Tibial artery (tissue), 4 donors: Measurements from ENCODE around the gene TRMT1.

Source experiments
- DNase-seq, 2 donors: peaks; one replicate each; pipeline ENCODE4 v3.0.0-alpha.2; 2019
- H3K27ac ChIP-seq, 2 donors: fragments of 200-600 bp; sonication (generic) in 1 of 2; 1 replicate in 1 of 2; 2 replicates in 1 of 2; pipeline ENCODE4 v1.5.1; 2018 to 2019; ENCODE audit warnings: mild to moderate bottlenecking in 1 of 2
- H3K27me3 ChIP-seq, 2 donors: fragments of 200-600 bp; sonication (generic) in 1 of 2; one replicate each; pipeline versions ENCODE4 v1.5.1 to v1.6.0; 2016 to 2019
- H3K36me3 ChIP-seq, 3 donors: fragments of 200-600 bp; sonication (generic) in 2 of 3; one replicate each; pipeline ENCODE4 v1.5.1; 2016 to 2019; ENCODE audit warnings: mild to moderate bottlenecking in 2 of 3
- H3K4me1 ChIP-seq, 4 donors: fragments of 200-600 bp; sonication (generic) in 2 of 4; 1 replicate in 3 of 4; 2 replicates in 1 of 4; pipeline ENCODE4 v1.5.1; 2016 to 2019
- H3K4me3 ChIP-seq, 2 donors: fragments of 200-600 bp; sonication (generic) in 1 of 2; 1 replicate in 1 of 2; 2 replicates in 1 of 2; pipeline ENCODE4 v1.5.1; 2018 to 2019; ENCODE audit warnings: mild to moderate bottlenecking in 2 of 2
- H3K9me3 ChIP-seq, 3 donors: fragments of 200-600 bp; sonication (generic) in 1 of 3; one replicate each; pipeline ENCODE4 v1.5.1; 2016 to 2019
- intact Hi-C: fragments of 100-400 bp; cut with DNase I; formaldehyde crosslinking; loops from one replicate; pipeline ENCODE4 v1.15.0; 2023; ENCODE audit warnings: low total_unique reads
- TF ChIP-seq, protein P1 (sequence below), 2 experiments: fragments of 200-600 bp in 1 of 2; fragments of 450-650 bp in 1 of 2; IDR thresholded peaks; one replicate each; pipeline ENCODE4 v1.5.1; 2017 to 2019; ENCODE audit warnings: antibody characterized with exemption in 2 of 2, mild to moderate bottlenecking in 1 of 2, moderate library complexity in 1 of 2

The TRMT1 gene

DNA sequence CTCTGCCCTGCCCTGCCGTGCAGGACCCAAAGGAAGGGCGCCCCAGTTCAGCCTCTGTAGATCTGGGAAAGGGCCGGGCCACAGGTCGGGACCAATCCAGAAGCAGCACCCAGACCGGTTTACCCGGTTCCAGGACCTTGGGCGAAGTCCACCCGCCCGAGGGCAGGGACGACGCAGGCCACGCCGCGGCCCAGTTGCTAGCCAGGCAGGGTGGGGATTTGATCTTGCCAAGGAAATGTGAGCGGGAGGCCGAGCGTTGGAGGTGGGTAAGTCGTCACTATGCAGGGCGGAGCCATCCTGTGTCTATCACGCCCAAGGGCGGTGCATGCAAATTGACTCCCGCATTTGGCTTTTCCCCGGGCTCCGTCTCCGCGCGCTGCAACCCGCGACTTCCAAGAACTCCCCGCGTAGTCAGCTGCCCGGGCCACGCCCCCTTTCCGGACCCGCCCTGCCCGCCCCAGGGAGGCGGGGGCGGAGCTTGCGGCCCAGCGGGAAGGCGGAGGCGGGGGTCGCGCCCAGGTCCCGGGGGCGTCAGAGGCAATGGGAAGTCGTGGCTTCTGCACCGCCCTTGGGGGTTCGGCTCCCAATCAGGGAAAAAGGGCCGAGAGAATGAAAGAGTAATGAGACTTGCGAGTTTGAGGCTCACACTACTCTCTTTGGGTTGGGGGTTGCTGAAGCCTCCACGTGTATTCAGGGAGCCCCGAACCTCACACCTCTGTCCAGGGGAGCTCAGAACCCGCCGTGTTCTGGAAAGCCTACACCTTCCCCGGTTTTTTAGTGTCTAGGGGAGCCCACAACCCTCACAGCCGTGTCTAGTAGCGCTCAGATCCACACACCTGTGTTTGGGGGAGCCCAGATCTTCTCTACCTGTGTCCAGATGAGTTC, 46.4 kb upstream of the TRMT1 start:
- TF ChIP-seq, protein P1, sequence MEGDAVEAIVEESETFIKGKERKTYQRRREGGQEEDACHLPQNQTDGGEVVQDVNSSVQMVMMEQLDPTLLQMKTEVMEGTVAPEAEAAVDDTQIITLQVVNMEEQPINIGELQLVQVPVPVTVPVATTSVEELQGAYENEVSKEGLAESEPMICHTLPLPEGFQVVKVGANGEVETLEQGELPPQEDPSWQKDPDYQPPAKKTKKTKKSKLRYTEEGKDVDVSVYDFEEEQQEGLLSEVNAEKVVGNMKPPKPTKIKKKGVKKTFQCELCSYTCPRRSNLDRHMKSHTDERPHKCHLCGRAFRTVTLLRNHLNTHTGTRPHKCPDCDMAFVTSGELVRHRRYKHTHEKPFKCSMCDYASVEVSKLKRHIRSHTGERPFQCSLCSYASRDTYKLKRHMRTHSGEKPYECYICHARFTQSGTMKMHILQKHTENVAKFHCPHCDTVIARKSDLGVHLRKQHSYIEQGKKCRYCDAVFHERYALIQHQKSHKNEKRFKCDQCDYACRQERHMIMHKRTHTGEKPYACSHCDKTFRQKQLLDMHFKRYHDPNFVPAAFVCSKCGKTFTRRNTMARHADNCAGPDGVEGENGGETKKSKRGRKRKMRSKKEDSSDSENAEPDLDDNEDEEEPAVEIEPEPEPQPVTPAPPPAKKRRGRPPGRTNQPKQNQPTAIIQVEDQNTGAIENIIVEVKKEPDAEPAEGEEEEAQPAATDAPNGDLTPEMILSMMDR (IDR thresholded peaks at IDR 0.05): no peak
- intact Hi-C loops: loop anchor here (1.0 kb wide), 1 partner anchor 11 kb away; no protein-coding TSS in a partner anchor
- Histone ChIP-seq H3K27me3 (no peaks in the 10 kb centered on the region), H3K9me3 (no peaks in the 10 kb centered on the region), H3K4me1 (peaks cover 10 to 50% (median 45%) of the 10 kb centered on the region in 4 donors), H3K27ac (peak overlapping the region; percentile 85 to 86), H3K36me3 (no peaks in the 10 kb centered on the region), H3K4me3 (peak overlapping the region; percentile 43 to 53)
- DNase-seq: peak; percentile 97 to 99

DNA sequence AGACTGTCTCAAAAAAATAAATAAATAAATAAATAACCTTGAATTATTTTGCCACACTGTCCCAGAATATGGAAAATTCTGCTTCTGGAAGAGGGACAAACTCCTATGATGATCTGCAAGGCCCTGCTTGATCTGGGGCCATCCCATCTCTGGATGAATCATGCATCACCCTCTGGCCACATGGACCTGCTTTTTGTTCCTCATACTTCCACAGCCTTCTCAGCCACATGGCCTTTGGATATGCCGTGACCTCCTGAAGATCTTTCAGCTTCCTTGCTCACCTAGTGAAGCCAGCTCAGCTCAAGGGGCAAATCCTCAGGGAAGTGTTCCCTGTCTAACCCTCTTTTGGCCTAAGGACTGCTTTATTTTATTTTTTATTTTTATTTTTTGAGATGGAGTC, 44.0 kb upstream of the TRMT1 start:
- H3K4me3 ChIP-seq: no peak overlapping the region
- no peaks in the 10 kb centered on the region for H3K36me3 ChIP-seq
- no peaks in the 10 kb centered on the region for H3K27me3 ChIP-seq
- H3K4me1 ChIP-seq: peaks cover 10 to 41% (median 38%) of the 10 kb centered on the region in 4 donors
- H3K27ac ChIP-seq: no peak overlapping the region
- intact Hi-C loops: no loop called here
- no peak for DNase-seq
- TF ChIP-seq, protein P1 (IDR thresholded peaks at IDR 0.05): no peak
- no peaks in the 10 kb centered on the region for H3K9me3 ChIP-seq

DNA sequence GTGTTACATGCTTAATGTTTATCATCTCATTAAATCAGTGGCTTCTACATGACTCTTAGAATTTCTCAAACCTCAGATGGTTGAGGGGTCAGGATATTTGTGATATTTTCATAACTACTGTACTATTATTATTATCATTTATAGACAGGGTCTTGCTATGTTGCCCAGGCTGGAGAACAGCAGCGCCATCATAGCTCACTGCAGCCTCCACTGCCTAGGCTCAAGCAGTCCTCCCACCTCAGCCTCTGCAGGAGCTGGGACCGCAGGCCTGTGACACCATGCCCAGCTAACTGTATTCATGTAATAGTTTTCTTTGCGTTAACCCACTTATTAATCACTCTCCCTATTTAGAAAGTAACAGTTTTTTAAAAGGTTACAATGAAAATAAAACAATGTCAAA, 43.2 kb upstream of the TRMT1 start:
- Histone ChIP-seq H3K9me3 (no peaks in the 10 kb centered on the region), H3K27ac (no peak overlapping the region), H3K36me3 (no peaks in the 10 kb centered on the region), H3K27me3 (no peaks in the 10 kb centered on the region), H3K4me3 (no peak overlapping the region), H3K4me1 (peaks cover 10 to 42% (median 39%) of the 10 kb centered on the region in 4 donors)
- intact Hi-C loops: loop anchor here (10.0 kb wide), 1 partner anchor 685 kb away; no protein-coding TSS in a partner anchor
- no peak for DNase-seq
- TF ChIP-seq, protein P1 (IDR thresholded peaks at IDR 0.05): no peak

DNA sequence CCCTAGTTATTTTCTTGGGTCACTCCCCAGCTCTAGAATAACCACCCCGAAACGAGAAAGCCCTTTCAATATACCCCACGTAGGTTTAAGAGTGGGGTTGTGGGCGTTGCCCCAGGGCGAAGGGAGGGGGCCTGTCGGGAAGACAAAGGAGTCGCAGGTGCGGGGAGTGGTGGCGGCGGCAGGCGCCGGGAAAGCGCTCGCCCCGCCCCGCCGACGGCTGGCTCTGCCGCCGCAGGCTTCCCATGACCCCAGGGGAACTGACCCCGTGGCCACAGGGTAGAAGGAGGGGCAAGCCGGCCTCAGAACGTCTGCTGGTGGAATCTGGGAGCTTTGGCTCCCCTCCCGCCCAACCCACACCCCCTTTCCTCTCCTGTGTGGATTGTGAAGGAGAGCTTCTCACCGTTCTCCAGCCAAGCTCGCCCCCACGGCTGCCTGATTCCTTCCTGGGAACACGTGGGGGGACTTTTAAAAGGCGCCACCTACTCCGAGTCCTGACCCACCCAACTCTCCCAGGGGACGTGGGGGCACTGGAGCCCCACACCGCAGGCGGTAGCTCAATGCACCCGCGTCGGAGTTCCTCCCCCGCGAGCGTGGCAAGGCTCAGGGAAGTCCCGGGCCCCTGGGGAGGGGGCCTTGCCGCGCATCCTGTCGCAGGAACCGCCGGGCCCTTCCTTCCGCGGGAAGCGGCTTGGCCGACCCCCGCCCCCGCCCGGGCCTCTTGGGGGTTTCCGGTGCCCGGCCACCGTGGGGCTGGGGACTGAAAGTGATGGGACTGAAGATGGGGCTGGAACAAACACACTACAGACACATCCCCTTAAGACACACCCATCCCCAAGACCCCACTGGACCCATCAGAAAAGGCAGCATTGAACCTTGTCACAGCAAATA, 39.2 kb upstream of the TRMT1 start:
- peak overlapping the region; percentile 99 for H3K27ac ChIP-seq
- peaks cover 0 to 18% (median 16%) of the 10 kb centered on the region in 4 donors for H3K4me1 ChIP-seq
- TF ChIP-seq, protein P1 (IDR thresholded peaks at IDR 0.05): no peak
- no peaks in the 10 kb centered on the region for H3K9me3 ChIP-seq
- H3K27me3 ChIP-seq: no peaks in the 10 kb centered on the region
- no peaks in the 10 kb centered on the region for H3K36me3 ChIP-seq
- H3K4me3 ChIP-seq: peak overlapping the region; percentile 94 to 98
- peak; percentile 74 to 92 for DNase-seq
- intact Hi-C loops: loop anchor here (10.0 kb wide), 1 partner anchor 689 kb away; no protein-coding TSS in a partner anchor

DNA sequence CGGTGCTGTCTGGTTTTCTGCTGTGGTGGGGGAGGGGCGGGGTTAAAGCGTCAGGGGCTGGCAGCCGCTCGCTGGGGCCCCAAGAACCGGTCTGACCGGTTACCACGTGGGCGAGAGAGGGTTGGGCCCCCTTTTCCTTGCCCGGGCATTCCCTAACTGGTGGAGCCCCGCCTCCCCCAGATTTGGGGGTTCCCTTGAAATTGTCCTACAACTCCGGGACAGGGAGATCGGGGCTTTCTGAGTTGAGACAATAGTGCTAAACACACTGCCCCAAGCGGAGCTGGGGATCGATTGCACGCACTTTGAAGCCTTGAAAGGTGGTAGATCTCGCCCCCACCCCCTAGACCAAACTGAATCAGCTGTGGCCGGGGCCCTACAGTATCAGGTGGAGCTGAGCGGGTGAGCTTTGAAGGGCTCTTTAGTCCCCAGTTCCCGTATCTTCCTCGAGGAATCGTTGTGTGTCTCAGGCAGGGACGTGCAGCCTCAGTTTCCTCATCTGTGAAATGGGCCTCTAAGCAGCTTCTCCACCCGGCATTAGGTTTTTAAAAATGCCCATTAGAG, 38.5 kb upstream of the TRMT1 start:
- Histone ChIP-seq H3K27ac (peak overlapping the region; percentile 99), H3K4me1 (peaks cover 0 to 18% (median 16%) of the 10 kb centered on the region in 4 donors), H3K36me3 (no peaks in the 10 kb centered on the region), H3K27me3 (no peaks in the 10 kb centered on the region), H3K4me3 (peak overlapping the region; percentile 94 to 98), H3K9me3 (no peaks in the 10 kb centered on the region)
- intact Hi-C loops: loop anchor here (10.0 kb wide), 1 partner anchor 690 kb away; no protein-coding TSS in a partner anchor
- peak; percentile 72 to 86 for DNase-seq
- TF ChIP-seq, protein P1 (IDR thresholded peaks at IDR 0.05): no peak
